HT-29 (cell line): ENCODE measurements around the gene ARMC9. TPM values are rescaled to one million over a fixed set of nuclear protein-coding genes. Genes with fewer than 3 reads are reported as not detected.
A peak's percentile ranks its signal among the peaks of the same experiment; 100 is the strongest.
"Not testable (repeated sequence)": the region's sequence is repeated elsewhere in the genome, so short reads cannot be mapped to it uniquely, and the experiment has no call there.

ENCODE experiments used
- DNase-seq: peaks from one replicate; pipeline ENCODE4 v3.0.0-alpha.2; 2015; ENCODE audit warnings: low spot score
- total RNA-seq: library from RNA; depleted of rRNA; stranded (reverse); fragments of >200 nt; shearing (Covaris generic); gene quantifications from 2 replicates; pipeline ENCODE4 v1.2.3, GENCODE V29; 2014

Gene ARMC9
- total RNA-seq, 1 experiment from 2014 or later: 29.7 TPM

DNA sequence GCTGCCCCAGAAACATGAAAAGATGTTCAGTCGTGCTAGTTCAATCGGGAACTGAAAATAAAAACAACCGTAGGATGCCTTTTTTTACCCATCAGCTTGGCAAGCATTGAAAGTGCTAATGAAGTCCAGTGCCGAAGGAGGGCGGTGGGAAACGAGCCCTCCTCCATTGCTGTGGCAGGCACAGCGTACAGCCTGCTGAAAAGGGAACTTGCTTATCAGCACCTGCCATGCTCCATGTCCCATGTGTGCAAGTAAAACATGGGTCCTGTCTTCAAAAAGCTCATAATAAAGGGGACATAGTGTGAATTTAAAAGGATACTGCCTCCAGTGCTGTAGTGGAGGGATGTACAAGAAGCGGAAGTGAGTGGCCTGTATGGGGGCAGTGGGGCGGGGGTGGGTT, 82.4 kb downstream of the ARMC9 start:
- no peak for DNase-seq

DNA sequence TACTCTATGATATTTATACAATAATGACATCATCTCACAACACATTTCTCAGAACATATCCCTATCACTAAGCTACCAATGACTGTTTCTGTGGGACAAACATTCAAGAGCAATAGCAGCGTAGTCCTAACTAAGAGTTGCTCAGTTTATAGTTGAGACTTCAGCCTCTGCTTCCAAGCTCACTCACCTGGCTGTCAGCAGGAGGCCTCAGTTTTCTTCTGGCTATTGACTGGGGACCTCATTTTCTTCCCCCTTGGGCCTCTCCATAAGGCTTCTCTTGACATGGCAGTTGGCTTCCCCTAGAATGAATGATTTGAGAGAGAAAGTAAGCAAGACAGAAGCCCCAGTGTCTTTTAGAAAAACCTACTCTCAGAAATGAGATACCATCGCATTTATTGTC, 85.9 kb downstream of the ARMC9 start:
- DNase-seq: no peak

DNA sequence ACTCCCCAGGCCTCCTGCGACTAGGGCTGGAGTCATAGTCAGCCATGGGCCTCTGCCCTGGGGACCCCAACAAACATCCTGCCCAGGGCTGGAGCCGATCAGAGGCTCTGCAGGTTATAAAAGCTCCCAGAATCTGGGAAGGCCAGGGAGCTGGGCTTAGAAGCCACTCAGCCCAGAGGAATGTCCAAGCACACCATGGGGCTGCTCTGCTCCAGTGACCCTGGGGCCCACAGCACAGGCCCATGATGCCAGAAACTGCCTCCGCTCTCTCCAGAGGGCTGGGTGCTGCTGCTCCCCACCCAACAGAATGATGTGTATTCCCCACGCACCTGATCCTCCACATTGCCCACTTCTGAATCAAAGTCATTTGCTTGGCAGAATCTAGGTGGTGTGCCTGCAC, 88.5 kb downstream of the ARMC9 start:
- DNase-seq: no peak

DNA sequence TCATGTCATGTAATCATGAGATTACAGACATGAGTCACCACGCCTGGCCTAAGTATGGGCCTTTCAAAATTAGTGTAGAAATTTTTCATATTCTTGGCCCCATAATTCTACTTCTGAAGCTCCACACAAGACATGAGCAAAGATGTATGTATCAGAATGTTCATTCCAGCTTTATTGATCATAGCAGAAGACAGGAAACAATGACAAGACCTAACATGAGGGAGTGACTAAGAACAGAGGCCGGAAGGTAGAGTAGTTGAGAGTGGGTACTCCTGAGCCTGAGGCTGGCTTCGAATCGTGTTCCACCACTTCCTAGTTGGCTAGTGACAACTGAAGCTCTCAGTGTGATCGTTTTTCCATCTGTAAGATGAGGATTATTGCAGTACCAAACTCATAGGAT, 89.3 kb downstream of the ARMC9 start:
- no peak for DNase-seq

DNA sequence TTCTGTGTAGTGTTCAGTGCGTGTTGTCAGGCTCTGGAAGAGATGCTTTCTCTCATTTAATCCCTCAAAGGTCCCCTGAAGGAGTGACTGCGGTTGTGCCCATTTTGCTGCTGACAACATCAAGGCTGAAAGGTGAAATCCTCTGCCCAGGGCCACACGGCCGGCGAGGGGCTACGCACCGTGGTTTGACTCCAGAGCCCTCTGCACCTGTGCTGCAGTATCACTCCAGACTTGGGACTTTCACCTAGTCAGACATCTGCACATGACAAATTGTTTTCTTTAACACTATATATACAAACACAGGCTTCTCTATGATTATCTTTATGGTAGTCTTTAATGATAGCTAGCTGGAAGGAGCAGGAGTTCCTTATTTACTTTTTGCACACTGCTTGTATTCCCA, 90.2 kb downstream of the ARMC9 start:
- no peak for DNase-seq

DNA sequence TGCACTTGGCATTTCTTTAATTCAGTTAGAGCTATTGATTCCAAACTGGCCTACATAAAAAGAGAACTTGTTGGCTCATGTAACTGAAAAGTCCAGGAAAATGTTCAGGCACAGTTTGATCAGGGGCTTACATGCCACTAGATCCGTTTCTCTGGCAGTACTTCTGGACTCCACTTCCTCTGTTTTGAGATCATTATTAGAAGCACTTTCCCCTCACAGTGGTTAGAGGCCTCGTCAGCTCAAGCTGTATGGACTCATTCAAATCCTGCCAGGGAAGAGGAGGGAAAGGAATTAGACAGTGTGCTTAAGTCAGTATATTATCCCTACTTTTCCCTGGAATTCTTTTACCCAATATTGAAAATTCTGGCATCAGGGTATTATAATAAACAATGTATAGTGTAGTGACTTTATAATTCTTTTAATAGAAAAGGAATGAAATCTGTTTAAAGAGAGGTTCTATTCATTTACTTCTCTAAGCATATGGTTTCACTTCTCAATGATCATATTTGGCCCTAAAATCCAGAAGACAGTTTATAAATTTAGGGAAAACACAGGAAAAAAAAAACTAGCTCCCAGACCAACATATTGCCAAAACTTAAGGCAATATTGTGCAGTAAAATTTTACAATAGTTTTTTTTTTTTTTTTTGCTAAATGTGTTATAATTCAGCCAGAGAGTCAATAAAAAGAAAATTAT, 92.0 kb downstream of the ARMC9 start:
- DNase-seq: no peak

DNA sequence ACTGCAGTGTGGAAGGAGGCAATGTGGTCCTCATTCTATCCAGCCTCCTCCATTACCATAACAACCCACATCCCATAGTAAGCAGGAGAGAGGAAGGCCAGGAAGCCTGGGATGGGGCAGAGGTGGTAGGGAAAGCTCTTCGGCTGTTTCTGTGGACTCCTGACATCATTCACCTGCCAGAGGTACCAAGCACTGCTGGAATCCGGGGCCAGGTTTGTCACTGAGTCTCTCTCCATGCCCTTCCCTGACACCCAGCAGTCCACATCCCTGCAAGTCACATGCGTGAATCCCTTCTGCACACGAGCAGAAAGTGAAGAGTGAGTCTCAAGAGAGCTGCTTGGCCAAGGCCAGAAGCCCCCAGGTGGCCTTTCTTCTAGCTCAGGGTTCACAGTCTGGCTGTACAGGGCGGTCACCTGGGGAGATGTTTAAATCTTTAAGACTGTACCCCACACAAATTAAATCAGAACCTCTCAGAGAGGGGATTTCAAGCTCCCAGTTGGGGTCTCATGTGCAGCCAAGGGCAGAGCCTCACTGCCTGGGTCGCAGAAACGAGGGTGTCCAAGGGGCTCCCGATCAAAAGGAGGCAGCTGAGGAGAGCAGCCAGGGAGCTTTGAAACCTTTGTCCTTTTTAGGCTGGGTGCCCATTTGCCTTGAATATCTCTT, 94.2 kb downstream of the ARMC9 start:
- DNase-seq: no peak

DNA sequence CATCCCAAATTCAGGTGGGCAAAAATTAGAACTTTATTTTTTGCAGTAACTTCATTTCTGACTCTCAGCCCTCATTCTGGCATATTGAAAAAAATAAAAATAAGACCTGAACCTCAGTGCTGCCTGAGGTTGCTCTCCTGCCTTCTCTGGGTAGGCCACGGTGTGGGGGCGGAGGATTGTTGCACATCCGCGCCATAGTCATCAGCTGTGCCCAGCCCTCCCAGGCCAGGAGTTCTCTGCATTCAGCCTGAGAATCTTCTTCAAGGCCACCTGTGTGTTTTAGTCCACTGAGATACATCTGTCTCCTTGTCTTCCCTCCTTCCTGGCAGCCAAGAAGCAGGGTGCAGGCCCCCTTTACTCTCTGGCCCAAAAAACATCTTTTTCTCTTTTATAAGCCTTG, 94.7 kb downstream of the ARMC9 start:
- no peak for DNase-seq

DNA sequence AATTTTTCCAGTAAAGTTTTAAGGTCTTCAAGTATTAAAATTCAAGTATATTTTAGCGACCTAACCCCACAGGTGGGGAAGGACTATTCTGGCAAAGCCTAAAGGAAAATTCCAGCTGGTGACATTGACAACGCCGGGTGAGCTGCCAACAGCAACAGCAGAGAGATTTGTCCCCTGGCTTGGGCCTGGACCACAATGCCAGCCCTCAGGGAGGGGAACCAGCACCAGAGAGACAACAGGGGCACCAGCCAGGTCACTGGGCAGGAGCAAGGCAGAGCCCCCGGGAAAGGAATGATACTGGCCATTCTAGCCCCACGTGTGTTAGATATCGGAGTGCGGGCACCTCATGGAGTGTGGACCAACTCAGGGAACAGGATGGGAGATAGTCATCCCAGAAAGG, 95.7 kb downstream of the ARMC9 start:
- no peak for DNase-seq

DNA sequence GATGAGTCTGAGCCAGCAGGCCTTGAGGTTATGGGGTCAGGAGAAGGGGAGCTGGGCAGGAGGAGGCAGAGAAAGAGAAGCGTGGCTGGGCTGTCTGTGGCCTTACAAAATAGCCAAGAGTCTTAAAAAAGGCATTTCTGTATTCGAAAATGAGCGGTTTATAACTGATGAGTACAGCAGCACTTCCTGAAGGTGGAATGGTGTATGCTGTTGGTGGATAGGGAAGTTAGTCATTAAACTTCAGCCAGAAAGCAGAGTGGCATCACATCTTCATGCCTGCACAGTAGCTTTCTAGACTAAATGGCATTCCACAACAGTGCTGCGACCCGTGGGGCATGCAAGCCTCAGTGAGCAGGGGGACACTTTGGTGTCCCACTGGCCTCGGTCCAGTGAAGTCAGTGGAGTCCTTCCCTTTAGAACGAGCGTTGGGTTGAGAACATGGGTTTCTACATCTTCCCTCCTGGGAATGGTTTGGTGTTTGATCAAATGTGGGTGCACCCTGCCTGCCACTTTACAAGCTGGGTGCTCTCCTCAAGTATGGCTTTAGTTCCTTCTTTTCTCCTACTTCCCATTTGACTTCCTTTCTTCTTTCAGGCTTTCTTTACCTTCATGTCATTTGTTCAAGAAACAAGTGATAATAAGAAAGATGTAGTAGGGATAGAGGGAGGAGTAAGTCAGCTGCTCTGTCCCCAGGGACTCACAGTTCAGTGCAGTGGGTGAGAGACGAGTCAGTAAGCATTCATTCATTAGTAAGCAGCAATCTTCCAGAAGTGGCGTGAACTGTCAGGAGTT, 96.3 kb downstream of the ARMC9 start:
- DNase-seq: no peak

DNA sequence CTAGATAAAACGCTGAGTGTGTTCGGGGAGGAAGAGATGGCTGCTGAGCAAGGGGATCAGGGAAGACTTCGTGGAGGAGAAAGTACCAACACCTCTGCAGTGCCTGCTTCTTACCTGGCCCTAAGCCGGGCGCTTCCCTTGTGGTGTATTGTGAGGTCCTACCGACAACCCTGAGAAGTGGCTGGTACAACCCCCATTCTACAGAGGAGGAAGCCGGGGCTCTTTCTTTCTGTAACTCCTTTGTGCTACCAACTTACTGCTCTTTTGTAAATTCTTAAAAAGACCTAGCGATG, 96.9 kb downstream of the ARMC9 start:
- no peak for DNase-seq

DNA sequence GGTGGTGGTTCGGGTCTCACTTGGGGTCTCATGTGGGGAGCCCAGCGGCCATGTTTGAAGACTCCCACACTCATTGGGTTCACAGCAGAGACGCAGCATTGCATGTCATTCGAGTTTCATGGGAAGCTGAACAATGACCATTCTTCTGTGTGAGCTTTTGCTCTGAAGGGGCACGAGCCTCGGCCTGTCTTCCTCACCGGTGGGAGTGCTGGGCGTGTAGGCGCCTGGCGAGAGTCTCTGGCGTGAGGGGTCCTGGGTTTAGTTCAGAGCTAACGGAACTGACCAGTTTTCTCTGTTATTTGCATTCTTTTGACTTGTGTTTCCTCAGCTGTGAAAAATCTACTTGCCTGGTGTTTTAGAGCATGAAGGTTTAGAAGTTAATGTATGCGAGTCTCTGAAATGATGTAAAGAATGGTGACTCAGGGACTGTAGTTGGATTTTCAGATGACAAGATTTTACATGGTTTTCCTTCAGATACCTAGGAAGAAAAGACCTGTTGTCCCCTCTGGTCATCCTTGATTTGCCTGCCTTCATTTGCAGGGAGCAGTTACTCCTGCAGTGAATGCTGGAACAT, 98.1 kb downstream of the ARMC9 start:
- no peak for DNase-seq

DNA sequence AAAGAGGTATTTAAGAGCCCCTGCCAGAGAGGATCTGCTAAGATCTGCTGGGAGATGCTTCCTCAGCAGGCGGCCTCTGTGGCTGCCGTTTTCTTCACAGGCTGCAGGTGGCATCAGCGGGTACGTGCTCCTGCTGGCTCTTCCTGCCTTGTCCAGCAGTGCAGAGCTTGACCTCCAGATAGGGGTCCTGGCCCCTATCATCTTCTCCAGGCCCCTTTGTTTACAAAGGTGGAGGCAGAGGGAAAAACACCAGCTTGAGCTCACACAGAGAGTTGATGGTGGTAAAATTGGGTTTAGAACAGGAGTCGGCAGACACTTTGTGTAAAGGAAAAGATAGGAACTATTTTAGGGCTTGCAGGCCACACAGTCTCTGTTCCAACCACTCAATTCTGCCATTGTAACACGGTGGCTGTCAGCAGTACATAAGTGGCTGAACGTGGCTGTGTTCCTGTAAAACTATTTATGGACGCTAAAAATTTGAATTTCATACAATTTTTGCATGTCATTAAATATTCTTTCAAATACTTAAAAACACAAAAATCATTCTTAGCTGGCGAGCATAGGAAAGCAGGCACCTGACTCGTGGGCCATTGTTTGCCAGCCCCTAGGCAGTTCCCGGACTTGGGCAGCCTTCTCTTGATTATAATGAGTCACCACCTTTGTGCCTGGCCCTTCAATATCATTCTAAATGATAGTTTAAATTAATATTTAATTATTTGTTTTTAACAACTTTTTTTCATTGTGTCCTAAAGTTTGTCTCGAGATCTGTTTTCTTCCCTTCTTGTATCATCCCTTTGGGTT, 98.9 kb downstream of the ARMC9 start:
- peak; percentile 61 for DNase-seq

DNA sequence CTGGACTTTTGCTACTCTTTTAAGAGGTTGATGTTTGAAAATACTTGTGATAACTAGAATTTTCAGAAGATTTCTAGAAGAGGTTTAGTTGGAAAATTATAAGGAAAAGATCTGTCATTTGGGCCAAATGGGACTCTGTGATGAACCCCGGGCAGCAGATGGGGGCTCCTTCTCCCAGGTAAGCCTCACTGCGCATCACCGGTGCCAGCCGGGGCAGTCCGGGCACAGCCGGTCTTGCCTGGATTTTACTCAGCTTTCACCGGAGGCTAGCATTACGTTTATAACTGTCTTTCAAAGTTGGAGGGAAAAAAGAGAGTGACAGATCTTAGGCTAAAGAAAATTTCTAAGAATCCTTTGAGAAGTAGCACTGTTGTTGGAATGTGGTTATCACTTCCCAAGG, 99.7 kb downstream of the ARMC9 start:
- no peak for DNase-seq

DNA sequence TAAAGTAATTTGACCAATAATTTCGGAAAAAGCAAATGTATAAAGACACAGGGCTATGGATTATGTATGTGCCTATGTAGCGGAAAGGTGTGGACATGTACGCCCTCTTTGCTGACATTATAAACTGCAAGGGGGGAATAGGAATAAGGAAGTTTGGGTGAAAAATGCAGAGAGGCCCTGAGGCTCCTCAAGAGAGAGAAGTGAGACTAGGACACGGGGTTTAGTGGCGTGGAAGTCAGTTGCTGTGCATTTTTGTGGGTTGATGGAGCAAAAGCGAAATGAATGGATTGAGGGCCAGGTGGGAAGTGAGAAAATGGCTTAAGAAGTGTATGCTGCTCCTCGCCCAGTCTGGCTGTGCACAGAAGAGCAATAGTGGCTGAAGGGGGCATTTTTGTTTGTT, 100.8 kb downstream of the ARMC9 start:
- DNase-seq: no peak

DNA sequence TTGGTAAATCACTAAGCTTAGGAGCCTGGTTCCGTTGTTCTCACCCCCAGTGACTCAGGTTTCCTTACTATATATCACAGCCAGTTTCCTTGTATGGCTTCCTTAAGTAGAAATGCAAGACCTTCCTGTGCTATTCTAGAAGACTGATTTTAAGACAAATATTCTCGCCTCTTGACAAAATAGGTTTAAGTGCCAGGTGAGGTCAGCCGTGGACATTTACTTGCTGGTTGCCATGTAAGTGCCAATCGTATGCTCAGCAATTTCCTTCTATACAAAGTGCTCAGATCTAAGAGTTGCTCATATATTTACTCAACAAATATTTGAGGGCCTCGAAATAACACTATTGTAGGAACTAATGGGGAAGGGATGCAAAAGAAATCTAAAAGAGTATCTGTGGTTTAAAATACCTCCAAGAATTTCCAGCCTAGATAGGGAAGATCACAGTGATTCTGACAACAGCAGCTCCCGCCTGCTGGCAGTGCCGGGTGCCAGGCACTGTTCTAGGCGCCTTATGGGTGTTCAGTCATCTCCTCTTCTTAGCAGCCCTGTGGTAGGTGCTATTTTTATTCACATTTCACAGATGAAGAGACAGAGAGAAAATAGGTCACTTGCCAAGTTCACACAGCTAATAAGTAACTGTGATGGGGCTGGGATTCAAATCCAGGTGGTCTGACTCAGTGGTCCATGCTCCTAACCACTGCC, 101.7 kb downstream of the ARMC9 start:
- DNase-seq: no peak

DNA sequence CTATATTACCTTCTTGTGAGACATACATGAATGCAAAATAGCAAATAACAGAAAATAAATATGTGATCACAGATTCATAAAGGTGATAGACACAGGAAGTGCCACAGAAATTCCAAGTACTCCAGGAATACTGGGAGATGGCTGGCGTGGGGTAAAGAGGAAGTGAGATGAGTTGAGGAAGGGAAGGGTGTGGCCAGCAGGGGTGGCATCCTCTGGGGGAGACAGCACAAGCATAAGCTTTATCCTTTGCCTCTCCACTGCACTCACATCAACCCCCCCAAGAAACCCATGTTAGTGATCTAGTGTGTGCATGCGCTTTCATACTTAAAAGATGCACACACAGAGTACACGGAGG, 102.3 kb downstream of the ARMC9 start:
- no peak for DNase-seq

DNA sequence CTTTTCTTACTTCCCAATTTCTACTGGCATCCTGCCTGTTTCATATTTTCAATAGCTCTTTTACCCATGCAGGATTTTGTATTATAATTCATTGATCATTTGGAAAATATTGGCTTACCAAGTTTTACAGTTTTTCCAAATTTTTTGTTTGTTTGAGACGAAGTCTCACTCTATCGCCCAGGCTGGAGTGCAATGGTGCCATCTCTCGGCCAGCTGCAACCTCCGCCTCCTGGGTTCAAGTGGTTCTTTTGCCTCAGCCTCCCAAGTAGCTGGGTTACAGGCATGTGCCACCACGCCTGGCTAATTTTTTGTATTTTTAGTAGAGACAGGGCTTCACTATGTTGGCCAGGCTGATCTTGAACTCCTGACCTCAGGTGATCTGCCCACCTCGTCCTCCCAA, 105.8 kb downstream of the ARMC9 start:
- not testable (repeated sequence) for DNase-seq

DNA sequence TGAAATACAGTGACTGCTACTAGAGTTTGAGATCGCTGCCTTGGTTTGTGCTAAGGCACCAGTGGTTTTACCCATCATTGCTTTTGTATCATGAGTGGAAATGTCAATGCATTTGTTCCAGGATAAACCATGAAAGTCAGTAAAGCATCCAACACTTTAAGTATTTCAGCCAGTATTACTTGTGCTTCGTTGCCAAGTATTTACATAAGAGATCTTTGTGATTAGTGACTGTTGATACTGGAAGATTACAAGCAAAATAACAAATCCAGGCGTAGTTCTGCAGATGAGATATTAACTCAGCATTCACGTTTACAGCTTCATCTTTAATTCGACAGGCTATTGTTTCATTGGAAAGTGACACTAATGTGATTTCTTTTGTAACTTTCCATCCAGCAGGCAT, 106.8 kb downstream of the ARMC9 start:
- DNase-seq: no peak

DNA sequence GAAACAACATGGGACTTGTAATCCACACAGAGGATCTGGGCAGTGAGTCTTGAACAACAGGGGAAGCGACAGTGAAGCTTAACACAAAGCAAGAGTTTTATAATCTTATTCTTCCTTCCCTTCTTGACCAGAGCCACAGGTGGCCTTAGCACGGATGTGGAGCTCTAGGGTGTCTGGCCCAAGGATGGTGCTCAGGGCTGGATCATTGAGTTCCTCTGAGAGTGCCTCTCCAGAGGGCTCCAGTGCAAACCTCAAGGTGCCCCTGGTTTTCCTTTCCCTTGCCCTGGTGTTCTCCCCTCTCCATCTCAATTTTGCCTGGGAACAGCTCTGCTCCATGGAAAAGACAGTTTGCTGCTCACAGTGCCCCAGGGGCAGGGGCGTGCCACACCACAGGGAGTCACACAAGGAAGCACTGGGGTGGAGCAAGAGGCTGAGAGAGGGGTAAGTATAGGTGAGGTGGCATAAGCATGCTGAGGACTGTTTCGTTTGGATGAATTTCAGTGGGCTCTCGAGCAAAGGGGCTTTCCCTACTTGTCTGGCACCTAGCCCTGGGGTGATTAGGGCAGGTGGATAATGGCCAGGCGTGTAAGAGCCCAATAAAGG, 108.5 kb downstream of the ARMC9 start:
- no peak for DNase-seq

DNA sequence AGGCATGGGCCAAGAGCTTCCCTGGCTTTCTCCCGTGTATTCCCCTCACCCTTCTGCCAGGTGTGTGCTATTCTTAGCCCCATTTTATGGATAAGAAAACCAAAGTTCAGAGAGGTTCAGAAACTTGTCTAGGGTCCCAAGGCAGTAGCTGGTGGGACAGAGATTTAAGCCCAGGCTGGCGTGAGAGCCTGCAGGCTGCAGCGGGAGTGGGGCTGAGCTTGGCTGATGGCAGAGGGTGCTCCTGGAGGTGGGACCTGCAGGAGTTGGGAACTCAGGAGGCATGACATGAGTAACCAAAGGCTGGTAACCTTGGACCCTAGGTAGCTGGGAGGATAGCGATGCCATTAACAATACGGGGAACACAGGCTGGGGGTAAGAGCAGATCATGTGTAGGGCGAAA, 109.8 kb downstream of the ARMC9 start:
- DNase-seq: no peak
